NCI-H526 treated with DMSO at 0.1 percent for 48 hours (cell line): ENCODE results near the gene KIF6.
"Not testable (repeated sequence)": the region's sequence is repeated elsewhere in the genome, so short reads cannot be mapped to it uniquely, and the experiment has no call there.

Source experiments
- DNase-seq: peaks from one replicate; lab custom pipeline; 2025; lab: John Stamatoyannopoulos, UW

KIF6 gene

DNA sequence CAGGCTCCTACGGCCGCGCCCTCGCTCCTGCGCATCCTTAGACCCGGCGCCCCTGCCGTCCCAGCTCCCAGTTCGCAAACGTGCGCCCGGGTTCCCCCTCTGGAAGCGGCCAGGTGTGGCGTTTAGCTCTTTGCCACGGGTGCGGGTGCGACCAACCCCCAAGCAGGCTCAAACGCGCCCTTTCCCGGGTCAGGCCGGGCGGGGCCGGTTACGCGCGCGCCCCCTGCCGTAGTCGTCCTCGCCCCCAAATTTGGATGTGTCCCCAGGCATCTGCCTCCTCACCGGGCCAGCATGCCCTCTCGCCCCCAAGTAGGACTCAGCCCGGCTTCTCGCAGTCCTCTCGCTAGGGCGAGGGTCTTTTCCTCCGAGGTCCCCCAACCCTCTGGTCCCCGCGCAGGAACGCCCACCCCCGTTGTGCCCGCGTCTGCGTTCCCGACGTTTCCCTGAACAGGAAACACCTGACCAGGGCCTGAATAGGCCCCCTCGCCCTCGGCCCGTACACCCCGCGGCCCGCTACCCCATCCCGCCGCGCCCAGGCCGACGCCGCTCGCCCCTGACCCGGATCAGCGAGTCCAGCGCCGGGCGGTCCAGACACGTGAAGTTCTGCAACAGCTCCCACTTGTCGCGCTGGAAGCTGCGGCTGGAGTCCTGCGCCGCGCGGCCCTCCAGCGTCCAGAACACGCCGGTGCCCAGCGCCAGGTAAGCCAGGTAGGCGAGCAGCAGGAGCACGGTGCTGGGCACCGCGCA is 411.5 kb downstream of the KIF6 start:
- DNase-seq, result no peak

DNA sequence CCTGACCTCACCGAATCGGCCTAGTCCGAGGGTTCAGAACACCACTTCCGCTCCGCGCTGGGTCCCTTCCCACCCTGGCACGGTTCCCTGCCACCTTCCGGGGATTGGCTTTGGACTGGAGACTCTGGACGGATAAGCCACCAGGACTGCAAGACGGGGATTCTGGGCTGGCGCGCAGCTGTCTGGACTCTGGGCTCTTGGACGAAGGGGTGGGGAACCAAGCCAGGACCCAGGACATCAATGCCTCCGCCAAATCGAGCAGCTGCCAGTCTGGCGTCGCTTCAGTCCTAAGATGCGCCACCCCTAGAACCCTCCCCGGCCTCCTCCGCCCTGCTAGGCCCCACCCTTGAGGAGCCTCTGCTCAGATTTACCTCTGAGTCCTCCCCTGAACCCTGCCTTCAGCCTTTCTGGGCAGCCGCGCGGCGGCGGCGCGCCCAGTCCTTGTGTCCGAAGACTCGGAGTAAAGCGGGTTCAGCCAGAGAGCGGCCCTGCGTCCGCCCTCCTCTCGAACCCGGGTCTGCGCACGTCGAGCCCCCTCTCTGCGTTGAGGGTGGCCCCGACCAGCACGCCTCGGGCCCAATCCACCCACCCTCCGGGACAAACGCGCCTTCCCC is 412.2 kb downstream of the KIF6 start:
- no peak for DNase-seq

DNA sequence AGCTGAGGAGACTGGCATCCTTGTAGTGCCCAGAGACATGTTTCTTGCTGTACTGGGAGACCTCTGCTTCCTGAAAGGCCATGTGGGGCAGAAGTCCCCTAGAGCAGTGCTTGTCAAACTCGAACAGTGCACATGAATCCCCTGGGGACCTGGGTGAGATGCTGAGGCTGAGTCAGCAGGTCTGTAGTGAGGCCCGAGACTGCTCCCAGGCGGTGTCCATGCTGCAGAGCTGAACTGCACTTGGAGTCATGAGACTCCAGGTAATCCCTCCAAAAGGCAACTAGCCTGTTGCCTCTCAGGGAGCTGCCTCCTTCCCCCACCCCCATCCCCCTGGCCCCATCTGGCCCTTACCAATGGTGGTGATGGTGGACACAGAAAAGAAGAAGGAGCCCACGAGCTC is 414.7 kb downstream of the KIF6 start:
- DNase-seq, result no peak

DNA sequence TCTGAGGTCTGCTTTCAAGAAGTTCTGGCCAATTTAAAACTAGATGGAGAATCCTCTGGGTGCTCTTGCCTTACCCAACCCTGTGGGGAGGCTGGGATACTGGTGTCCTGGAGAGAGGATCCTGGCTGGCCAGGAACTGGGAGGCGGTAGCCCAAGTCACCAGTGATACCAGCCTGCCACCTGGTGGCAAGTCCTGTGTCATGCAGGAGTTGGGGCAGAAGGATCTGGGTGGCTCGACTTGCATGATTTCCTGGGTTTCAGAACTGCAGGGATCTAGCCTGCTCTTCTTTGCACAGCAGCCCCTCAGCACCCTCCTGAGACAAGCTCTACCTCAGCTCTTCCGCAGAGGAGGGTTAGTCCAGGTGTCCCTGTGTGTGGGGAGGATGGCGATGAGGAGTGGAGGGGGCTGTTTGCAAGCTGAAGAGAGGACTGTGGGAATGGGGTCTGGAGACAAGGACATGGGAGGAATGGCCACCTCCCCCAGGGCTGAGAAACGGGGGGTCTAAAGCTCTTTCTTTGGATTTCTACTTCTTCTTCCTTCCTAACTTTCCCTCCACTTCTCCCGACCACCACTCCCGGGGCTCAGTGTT is 415.2 kb downstream of the KIF6 start:
- no peak for DNase-seq

DNA sequence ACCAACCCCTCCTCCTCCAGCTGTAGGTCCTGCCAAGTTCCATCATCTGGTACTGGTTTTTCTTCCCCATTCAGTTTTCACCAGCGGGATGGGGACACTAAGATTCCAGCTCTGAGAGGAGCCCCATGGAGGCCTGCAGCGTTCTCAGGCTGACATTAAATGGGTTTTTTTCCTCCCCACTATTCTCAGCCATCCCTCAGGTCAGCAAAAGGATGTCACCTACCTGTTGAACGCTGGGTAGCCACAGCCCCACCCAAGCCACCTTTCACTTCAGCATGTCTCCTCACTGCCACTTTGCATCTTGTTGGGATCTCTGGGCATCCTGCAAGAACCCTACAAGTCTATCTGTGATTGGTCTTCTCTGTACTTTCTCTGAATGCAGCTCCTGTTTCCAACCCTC is 417.7 kb downstream of the KIF6 start:
- DNase-seq, result no peak

DNA sequence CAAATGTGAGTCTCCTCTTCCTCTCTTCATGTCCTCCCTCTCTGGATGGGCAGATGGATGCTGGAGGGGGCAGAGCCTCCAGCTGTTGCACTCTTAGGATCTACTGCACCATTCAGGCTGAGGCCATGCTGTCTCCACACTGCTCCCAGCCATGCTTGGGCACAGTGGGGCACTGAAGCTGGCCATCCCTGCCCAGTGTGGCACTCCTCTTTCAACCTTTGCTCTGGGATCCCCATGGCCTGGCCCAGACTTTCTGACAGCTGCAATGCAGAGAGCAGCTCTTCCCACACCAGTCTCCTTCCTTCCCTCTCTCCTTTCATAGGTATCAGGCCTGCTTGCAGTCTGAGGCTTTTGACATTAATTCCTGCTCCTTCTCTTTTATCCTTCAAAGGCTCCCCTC is 420.3 kb downstream of the KIF6 start:
- DNase-seq, result no peak

DNA sequence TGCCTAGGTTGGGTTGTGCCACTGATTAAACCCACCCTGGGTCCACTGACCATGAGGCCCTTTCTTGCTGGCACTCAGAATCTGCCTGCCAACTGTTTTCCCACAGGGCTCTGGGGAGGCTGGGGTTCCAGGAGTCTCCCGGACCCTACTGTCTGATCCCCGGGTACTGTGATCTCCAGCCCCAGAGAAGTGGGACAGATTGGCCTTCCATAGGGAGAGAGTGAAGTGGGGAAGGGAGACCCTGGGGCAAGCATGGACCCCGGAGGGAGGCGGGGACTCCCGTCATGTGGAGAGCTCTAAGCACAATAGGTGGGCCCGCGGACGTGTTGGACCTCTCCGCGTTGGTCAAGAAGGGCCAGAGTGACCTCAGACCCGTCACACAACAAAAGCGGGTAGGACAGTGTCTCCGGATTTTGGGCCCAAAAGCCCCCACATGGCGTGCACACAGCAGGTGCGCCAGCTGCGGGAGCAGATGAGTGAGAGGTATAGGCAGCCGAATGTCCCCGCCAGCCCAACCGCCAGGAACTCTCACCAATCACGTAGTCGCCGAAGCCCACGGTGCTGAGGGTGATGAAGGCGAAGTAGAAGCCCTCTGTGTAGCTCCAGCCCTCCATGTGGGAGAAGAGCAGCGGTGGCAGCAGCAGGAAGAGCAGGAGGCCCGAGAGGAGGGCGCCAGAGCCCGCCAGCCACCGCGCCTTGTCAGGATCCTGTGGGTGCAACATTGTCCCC is 421.6 kb downstream of the KIF6 start:
- DNase-seq, result no peak

DNA sequence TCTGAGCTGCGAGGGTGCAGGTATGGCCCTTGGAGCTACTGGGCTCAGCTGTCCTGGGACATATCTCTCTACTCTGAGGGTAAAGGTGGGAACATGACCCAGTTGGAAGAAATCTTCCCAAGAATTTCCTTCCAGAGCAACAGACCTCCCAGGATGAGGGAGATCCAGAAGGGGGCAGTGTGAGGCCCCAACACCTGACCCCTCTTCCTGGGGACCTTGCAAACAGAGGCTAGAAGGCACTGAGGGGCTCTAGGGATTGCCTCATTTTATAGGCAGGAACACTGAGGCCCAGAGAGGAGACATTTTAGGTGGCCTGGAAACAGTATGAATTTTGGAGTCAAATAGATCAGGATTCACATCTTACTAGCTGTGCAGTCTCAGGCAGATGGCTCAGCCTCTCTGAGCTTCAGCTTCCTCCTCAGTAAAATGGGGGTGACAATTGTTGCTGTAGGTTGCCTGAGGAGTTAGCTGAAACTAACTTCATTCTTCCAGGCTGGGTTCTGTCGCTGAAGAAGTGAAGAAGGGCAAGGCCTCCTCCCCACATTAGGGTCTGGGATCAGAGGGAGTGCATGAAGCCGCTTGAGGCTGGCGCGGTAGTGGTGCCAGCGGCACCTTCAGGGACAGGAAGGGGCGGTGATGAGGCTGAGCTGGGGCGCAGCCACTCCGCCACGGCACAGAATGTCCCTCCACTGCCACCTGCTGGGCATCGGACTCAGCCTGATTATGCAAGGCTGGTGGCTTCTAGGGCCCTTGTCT is 422.4 kb downstream of the KIF6 start:
- DNase-seq, result peak; percentile 47

DNA sequence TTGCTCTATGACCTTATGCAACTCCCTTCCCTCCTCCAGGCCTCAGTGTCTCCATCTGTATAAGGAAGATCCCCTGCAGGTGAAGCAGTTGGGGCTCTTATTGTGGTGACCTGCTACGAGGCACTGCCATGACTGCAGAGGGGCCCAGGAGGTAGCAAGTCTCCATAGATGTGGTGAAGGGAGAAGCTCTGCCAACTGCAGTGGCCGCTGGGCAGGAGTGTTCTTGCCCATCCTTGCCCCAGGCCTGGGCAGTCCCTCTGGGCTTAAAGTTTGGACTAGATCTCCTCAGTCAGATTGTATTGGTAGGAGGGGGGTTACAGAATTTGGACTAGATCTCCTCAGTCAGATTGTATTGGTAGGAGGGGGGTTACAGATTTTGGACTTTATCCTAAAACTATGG is 423.2 kb downstream of the KIF6 start:
- no peak for DNase-seq

DNA sequence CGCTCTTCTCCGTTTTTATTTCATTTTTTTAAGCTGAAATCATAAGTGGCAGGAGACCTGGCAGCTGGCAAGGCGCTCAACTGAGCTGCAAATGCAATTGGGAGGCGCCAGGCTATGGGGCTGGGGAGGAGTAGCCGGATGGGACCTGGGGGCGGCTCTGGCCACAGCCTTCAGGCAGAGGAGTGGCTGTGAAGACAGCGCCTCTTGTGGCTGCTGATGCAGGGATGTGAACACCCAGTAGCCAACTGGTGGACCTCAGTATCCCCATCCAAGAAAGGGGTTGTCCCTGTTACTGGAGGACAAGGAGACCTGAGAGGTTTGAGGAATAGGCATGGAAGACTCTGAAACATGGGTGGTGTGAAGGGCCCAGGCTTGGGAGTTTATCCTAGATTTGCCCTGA is 423.6 kb downstream of the KIF6 start:
- no peak for DNase-seq

DNA sequence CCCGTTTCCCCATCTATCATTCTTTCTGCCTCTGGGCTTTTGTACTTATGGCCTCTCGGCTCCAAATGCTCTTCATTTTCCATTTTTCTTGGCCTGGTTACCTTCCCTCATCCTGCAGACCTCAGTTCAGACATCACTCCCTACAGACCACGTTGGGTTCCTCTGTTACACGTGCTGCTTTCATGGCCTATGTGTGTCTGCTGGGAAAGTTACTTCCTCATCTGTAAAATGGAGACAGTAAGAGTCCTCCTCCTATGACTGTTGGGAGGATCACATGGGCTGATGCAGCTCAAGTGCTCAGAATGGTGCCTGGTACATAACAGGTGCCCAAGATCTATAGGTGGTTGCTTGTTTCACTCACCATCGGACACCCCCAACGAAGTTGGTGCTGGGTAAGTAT is 424.5 kb downstream of the KIF6 start:
- DNase-seq, result no peak

DNA sequence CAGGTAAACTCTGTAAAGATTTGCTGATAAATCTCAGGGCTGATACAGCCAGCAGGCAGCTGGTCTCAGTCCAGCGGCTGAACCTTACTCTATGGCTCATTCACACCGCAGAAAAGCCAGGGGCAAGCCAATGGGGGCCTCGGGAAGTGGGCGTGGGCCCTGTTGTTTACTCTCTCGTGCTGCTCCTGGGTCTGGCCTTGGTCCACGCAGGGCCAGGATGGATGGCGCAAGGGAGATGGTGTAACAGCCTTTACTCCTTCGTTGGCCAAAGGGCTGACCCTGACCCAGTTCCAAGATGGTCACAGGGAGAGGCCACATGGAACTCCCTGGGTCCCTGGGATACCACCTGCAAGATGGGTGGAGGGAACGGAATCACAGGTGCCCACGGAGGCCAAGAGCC is 427.1 kb downstream of the KIF6 start:
- DNase-seq, result no peak

DNA sequence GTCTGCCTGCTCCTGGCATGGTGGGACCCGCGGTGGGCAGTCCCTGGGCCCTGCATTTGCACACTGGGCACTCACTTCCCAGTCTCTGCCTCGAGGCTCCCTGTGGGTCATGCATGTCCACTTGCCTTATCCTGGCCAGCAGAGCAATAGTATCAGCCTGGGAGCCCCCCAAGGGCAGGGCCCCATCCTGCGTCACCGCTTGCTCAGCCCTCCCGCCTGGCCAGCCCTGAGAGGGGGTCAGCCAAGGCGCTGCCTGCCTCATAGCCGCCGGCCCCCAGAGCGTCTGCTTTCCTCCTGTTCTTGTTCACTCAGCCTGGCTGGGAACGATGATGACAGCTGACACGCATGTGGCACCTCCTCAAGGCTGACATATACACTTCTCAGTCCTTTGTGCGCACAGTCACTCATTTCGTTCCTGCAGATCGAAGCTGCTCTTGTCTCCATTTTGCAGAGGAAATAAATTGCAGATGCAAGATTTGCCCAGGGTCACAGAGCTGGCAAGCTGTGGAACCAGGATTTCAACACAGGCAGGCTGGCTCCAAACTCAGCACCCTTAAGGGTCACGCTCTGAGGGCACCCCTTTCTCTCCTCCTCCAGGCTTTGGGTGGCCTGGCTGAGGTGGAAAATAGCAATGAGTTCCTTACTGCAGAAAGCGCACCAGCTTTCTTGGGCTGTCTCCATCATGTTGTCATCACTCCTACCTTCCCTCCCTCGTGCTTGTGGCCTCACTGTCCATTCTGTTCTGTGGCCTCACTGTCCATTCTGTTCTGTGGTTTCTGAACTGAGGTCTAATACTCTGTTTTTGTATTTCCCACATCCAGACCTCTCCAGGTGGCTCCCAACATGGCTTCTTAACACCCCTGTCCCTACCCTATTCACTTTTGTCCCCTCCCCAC is 428.2 kb downstream of the KIF6 start:
- DNase-seq, result no peak

DNA sequence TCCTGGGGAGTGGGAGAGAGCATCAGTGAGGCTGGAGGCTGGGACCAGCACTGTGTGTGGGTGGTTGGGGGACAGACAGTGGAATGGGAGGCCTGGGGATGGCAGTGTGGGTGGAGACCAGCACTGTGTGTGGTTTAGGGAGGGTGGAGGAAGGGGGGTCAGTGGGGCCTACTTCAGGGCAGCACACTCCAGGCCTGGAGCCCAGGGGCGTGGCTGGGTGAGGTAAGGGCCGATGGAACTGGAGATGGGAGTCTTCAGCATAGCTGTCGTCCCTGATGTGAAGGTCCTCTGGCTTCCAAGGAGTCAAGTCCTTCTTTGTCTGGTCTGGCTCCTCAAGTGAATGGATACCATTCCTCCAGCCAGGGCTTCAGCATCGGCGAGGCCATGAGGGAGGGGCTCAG is 429.6 kb downstream of the KIF6 start:
- DNase-seq, result no peak

DNA sequence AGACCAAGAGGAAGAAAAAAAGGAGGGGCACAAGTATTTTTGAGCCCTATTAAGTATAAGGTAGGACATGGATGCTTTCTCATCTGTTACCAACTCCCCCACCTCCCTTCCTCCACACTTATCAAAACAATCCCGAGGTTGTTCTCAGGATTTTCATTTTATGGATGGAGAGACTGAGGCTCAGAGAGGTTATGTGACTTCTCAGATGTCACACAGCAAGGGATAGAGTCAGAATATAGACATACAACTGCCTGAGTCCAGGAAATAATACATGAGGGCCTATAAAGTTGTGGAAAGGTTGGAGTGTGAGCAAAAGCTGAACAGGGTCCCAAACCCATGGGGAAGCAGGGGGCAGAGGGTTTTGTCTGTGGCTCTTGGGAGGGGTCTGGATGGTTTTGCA is 430.3 kb downstream of the KIF6 start:
- DNase-seq, result no peak

DNA sequence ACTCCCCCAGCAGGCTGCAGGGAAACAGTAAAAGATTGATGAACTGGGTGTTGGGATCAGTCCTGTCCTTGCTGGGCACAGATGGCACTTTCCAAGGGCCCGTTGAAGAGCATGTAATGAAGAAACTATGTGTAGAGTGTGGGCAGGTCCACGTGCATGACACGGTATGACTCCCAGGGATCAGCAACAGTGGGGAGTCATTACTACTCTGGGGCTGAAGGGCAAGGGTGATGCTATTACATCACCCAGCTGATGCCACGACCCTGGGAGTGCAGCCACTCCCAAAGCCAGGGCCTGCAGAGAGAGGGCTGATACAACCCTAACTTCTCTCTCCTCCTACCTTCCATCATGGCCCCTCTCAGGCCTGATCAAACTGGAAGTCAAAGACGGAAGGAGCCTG is 431.1 kb downstream of the KIF6 start:
- DNase-seq, result no peak

DNA sequence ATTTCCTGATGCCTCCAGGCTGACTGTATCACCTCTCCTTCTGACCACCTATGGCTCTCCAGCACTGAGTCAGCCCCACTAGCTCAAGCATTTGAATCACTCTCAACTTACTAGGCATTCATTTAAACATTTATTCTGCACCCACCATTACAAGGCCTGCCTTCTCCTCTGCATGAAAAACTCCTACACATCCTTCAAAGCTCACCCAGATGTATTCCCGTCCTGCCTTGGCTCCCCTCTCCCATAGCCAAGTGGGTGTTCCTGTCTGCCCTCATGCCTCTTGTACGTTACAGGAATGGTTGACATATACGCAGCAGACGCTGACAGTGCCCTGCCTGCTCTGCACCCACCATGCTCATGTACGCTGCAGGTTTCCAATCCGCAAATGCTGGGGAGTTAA is 432.6 kb downstream of the KIF6 start:
- DNase-seq, result no peak

DNA sequence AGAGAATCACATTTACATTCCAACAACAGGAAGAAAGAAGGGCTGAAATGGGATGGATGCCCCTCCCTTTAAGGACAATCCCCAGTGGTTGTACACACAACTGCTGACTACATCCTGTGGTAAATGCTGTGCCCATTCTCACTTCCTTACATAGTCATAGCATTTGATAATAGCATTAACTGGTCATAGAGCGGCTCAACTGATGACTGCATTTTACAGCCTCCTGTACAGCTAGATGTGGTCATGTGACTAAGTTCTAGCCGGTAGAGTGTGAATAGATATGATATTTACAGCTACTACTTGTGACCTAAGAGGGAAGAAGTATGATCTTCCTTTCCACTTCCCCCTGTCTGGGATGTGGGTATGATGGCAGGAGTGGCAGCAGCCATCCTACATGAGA is 435.7 kb downstream of the KIF6 start:
- no peak for DNase-seq

DNA sequence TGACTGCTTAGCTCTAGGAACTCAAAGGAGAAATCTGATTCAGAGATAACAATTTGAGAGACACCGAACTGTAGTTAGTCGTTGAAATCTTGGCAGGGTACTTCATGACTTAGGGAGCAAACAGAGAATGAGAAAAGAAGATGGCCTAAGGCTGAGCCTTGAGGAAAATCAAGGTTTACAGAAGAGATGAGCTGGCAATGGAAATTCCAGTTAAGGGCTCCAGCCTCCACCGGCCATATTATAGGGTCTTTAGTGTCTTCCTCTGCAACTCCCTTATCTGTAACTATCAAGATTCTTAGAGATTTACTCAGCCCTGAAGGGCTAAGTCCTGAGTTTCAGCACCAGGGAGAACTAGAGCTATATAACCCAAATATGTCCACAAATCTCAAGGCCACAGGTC is 437.6 kb downstream of the KIF6 start:
- no peak for DNase-seq

DNA sequence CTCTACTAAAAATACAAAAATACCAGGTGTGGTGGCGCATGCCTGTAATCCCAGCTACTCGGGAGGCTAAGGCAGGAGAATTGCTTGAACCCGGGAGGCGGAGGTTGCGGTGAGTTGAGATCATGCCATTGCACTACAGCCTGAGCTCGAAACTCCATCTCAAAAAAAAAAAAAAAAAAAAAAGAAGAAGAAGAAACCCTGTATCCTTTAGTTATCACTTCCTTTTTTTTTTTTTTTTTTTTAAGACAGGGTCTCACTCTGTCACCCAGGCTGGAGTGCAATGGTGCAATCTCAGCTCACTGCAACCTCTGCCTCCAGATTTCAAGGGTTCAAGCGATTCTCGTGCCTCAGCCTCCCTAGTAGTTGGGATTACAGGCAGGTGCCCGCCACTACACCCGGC is 438.6 kb downstream of the KIF6 start:
- DNase-seq, result not testable (repeated sequence)

DNA sequence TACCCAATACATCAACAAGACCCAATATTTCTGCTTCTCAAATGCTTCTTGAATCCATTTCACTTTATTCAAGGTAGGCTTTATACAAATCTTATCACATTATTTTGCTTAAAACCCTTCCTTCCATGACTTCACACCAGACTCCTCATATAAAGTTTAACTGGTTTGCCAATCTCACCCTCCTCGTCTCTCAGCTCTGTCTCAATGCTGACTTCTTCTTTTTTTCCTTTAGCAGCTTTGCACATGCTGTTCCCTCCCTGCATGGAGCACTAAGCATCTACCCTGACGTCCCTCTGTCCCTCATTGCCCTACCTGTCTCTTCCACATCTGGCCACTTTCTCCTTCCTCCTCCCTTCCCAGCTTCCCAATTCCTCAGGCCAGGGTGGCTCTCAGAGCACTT is 442.4 kb downstream of the KIF6 start:
- no peak for DNase-seq
